ENCODE data around the gene MAD2L2.

MAD2L2 gene

DNA sequence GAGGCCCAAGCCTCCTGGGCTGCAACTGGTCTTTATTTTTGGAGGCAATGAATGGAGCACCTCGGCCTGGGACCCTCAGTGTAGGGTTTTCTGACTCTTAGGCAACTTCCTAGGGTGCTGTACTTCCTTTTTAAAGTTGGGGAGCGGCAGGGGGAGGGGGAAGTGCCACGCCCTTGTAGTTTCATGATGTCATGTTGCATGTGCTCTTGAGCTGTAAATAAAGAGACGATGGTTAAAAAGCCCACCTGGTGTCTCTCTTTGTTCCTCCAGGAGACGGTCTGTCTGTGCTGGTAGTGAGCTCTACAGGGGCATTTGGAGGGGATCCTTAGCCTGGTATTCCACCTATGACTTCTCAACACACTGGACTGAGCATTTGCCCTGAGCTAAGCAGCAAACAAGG lies 44.7 kb upstream of the MAD2L2 start:
- no peak for TF ChIP-seq CTCF (IDR thresholded peaks at IDR 0.05; ENCODE audit: low read depth, low read length)
- no peak for DNase-seq (ENCODE audit: extremely low read depth, low read depth)

GRCh38 chr1:11722538-11722937 lies 41.6 kb upstream of the MAD2L2 start:
- no peak for TF ChIP-seq CTCF (IDR thresholded peaks at IDR 0.05; ENCODE audit: low read depth, low read length)
- DNase-seq (ENCODE audit: extremely low read depth, low read depth), result no peak

DNA sequence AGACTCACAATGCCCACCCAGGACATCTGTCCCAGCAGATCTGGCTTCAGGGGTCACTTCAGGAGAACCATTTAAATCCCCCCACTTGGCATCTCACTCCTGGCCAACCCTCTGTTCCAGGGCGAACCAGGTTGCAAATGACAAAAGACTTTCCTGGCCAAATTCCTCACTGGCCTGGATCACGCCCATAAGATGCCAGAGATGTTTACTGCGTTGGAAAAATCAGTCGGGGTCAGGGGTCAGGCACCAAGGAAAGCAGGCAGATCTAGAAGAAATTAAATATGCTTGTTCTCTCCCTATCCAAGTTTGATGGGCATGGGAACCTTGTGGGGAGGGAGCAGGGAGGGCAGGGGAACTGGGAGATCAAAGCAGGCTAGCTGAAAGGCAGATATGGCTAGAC lies 40.4 kb upstream of the MAD2L2 start:
- DNase-seq (ENCODE audit: extremely low read depth, low read depth), result no peak
- TF ChIP-seq CTCF (IDR thresholded peaks at IDR 0.05; ENCODE audit: low read depth, low read length), result no peak

DNA sequence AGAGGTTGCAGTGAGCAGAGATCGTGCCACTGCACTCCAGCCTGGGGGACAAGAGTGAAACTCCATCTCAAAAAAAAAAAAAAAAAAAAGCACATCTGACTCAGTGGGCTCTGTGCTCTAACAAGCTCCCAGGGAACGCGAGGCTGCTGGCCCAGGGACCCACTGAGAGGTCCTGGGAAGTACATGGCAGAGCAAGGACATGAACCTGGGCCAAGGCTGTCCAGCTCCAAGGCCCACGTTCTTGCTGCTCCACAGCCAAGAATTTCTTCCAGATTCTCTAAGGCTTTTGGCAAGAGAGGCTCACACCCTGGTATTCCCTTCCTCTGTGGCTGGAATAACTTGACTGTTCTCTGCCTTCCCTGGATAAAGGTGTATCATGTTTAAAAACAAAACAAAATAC lies 39.6 kb upstream of the MAD2L2 start:
- no peak for DNase-seq (ENCODE audit: extremely low read depth, low read depth)
- TF ChIP-seq CTCF (IDR thresholded peaks at IDR 0.05; ENCODE audit: low read depth, low read length), result no peak

DNA sequence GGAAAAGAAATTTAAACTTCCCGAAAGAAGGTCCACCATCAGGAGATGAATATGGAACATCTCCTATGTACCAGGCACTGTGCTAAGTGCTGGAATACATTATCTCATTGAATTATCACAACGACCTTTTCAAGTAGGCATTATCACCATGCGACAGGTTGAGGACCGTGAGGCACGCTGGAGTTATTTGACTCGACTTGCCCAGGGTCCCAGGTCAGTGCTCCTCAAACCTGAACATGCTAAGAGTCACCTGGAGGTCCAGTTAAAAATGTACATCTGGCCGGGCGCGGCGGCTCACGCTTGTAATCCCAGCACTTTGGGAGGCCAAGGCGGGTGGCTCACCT lies 39.1 kb upstream of the MAD2L2 start:
- TF ChIP-seq CTCF (IDR thresholded peaks at IDR 0.05; ENCODE audit: low read depth, low read length), result no peak
- DNase-seq (ENCODE audit: extremely low read depth, low read depth), result no peak

GRCh38 chr1:11719313-11720032 lies 38.5 kb upstream of the MAD2L2 start:
- DNase-seq (ENCODE audit: extremely low read depth, low read depth), result no peak
- peak; percentile 98 for TF ChIP-seq CTCF (IDR thresholded peaks at IDR 0.05; ENCODE audit: low read depth, low read length)

GRCh38 chr1:11714831-11715575 lies 34.1 kb upstream of the MAD2L2 start:
- DNase-seq (ENCODE audit: extremely low read depth, low read depth), result no peak
- no peak for TF ChIP-seq CTCF (IDR thresholded peaks at IDR 0.05; ENCODE audit: low read depth, low read length)

Data from AG09319 (cell line).